ENCODE measurements around the gene ZNF423.

Gene ZNF423

DNA sequence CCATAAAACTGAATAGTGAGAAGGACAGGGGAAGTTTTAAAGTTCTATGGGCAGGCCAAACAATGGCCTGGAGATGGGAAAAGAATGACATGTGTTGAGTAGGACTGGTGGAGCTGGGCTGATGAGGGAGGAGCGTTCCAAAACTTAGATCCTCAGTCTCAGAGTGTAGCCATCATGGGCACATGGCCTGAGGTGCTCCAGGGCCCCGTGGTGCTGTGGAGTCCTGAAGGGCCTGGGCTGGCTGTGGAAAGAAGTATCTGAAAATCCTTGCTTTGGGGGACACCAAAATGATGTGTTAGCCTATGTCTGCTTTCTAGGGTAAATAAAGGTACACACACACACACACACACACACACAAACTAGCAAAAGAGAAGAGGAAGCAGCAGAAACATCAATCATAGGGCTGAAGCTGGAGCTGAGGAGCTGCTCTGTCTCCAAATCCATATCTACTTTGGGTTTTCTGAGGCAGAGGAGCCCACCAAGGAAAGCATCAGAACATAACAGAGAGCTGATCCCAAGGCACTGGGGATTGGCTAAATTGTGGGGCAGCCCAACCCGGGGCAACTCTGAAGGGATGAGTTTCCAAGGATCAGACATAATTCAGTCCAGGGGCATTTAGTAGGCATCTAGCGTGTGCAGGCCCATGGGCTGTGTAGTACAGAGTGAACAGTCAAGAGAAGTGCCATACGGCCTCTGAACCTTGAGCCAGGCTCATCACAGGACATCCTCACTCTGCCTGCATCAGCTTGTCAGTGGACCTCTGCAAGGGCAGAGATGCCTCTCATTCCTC lies 397.1 kb downstream of the ZNF423 start:
- no peak for DNase-seq (ENCODE audit: low read depth)

DNA sequence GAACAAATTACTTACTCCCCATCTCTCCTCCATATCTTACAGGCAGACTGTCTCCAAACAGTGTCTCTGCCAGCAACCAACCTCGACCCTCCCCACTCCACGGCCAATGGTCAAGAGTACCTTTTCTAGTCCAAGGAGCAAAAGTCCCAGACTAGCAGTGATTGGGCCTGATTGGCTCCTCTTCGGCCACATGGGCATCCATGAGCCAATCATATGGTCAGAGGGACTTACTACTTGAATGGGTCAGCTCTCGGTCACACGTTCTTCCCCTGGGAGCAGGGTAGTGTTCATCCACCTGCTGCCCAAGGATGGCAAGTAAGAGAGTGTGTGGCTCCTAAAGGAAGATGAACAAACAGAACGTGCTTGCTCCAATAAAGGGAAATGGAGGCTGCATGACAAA lies 397.7 kb downstream of the ZNF423 start:
- no peak for DNase-seq (ENCODE audit: low read depth)

GRCh38 chr16:49457196-49457595 lies 398.7 kb downstream of the ZNF423 start:
- no peak for DNase-seq (ENCODE audit: low read depth)

DNA sequence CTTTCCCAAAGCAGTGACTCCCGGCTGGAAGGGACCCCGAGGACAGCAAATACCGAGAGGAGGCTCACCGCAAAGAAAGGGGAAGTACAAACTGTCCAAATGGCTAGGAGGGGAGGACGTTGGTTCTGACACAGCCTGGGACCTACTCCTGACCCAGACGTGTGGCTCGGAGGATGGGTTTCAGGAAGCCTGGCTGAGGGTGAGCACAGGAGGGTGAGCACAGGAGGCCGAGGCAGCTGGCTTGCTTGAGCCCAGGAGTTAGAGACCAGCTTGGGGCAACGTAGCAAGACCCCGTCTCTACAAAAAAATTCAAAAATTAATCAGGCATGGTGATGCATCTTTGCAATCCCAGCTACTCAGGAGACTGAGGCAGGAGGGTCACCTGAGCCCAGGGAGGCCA lies 399.1 kb downstream of the ZNF423 start:
- no peak for DNase-seq (ENCODE audit: low read depth)

GRCh38 chr16:49455991-49456745 lies 399.7 kb downstream of the ZNF423 start:
- no peak for DNase-seq (ENCODE audit: low read depth)

GRCh38 chr16:49455181-49455990 lies 400.5 kb downstream of the ZNF423 start:
- no peak for DNase-seq (ENCODE audit: low read depth)

DNA sequence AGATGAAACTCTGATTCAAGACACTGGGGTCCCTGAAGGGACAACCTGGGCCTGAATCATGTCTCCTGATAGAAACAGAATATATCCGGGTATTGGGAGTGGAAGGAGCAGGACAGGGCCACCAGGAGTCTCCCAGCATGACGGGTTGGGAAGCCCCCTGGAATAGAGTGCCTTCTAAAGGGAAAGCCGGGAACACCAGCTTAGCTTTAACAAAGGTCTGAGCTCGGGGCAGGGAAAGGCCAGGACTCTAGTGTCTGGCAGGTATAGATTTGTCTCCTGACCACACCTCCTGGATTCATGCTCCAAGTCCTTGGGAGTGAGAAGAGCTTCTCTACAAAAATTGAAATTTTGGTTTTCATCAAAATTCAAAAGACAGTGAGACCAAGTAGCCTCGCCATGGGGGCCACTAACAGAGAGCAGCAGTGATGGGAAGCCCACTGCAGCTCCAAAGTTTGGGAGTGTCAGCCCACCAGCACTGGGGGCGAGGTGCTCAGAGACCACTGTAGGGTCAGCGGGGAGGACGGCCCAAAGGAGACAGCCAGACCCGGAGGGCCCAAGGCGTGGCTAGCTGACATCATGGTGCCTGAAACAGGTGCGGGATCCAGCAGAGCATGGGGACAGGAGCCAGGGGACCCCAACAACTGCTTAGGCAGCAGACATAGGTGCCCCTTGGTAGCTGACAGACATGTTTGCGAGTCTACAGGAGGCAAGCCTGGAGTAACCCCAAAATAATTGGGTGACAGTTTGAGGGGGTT lies 401.3 kb downstream of the ZNF423 start:
- no peak for DNase-seq (ENCODE audit: low read depth)

DNA sequence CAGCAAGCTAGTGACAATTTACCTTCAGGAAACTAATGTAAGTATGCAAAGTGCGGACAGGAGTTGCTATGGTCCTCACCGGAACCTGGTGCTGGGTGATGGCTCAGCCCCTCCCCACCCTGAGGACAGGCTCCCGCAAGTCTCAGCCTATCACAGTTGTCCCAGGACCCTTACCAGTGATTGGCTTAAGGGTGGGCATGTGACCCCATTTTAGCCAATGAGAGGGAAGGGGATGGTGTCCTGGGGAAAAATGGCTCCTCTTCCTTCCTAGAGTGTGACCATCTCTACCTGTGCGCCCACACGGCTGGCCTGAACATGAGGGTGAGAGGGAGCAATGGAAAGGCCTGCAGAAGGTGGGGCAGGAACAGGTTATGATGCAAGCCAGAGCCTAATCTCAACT lies 401.9 kb downstream of the ZNF423 start:
- no peak for DNase-seq (ENCODE audit: low read depth)

DNA sequence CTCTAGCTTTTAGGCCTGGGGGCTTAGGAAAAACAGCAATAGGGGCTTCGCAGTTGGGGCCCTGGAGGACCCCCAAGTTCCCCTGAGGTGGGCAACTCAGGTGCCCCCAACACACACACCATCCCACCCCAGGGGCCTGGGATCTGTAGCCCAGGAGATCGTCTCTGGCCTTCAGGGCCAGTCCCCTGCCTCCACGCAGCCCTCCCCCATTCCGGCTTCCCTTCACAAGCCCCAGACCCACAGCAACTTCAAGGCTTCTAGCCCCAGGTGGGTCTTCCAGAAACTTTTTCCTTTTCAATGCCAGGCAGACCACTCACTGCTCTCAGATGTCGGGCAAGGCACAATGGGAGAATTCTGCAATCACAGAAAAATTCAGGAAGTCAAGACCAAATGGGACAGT lies 402.9 kb downstream of the ZNF423 start:
- DNase-seq (ENCODE audit: low read depth): no peak

- no peak for DNase-seq (ENCODE audit: low read depth)
Observed at GRCh38 chr16:49452578-49452977, 403.3 kb downstream of the ZNF423 start.

DNA sequence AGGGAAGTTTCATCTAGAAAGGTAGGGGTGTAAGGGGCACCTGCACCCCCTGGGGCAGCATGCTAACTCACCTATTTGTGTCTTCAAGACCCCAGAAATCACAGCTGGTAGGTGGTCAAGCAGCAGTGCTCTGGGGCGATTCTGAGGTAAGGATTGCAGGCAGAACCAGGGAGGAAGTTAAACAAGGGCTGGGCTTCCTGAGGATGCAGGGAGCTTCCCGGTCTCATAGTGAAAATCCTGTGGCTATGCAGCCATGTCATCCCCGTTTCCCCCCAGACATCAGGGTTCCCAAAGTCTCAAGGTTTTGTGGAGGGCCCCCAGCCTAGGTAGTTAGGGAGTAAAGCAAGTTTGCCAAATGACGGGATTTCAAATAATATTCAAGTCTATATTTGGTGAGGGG lies 403.8 kb downstream of the ZNF423 start:
- no peak for DNase-seq (ENCODE audit: low read depth)

DNA sequence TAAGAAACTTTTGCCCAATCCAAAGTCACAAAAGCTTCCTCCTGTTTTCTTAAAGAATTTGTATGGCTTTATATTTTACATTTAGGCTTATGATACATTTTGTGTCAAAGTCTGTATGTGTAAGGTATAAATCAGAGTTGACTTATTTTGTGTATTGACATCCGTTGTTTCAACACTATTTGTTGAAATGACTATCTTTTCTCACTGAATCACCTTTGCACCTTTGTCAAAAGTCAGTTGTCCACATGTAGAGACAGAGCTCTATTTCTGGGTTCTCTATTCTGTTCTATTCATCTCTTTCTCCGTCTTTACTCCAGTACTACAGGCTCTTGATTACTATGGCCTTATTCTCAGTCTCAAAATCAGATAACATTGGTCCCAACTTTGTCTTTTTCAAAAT lies 409.1 kb downstream of the ZNF423 start:
- DNase-seq (ENCODE audit: low read depth): no peak

DNA sequence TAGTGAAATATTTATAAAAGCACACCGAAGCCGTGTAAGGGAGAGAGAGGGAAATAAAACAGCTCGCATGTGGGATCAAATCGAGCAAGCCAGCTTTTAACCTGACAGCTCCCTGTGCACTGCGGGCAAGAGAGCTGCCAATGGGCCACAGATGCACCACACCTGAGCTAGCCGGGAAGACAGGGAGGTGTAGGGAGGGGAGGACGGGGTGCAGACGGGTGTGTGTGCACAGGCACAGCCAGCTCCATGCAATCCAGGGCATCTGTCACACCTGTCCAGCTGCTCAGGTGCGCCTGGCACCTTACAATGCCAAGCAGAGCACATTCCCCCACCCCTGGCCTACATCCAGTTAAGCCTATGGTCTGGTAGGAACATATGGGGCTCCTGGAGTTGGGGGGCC lies 412.3 kb downstream of the ZNF423 start:
- no peak for DNase-seq (ENCODE audit: low read depth)

- DNase-seq (ENCODE audit: low read depth): no peak
Observed at GRCh38 chr16:49442805-49443204, 413.1 kb downstream of the ZNF423 start.

DNA sequence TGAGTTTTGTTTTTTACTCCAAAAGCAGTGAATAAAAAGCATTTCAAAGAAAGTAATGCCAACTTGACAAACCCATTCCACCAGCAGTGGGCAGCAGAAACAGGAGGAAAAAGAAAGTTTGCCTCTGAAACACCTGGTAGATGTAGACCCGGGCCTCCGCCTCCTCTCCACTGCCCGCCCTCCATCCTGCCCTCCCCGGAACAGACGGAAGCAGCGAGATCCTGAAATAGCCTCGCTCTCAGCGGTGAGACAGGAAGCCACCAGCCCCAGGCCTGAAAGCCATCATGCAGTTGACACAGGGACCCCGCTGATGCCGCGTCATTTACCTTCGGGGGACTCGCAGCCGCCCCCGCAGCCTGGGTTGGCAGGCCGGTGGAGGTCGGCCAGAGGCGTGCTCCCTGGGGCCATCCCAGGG lies 414.5 kb downstream of the ZNF423 start:
- no peak for DNase-seq (ENCODE audit: low read depth)

- no peak for DNase-seq (ENCODE audit: low read depth)
Observed at GRCh38 chr16:49440156-49441065, 415.5 kb downstream of the ZNF423 start.

GRCh38 chr16:49439676-49440075 lies 416.2 kb downstream of the ZNF423 start:
- DNase-seq (ENCODE audit: low read depth): no peak

DNA sequence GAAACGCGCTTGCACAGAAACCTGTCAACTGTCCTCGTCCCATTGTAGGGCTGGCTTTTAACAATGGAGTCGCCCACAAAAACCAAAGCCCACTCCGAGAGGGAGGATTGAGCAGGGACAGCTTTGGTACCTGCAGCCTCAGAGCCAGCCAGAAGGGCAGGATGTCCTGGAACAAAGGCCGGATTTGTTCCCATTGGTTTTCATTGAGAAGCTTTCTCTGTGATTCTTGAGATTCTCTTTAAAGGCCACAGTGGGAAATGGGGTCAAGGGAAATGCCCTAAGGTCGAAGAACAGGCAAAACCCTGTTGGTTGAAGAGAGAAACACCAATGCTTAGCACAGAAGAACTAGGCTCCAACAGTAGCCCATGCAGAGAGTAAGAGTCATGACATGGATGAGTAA lies 416.9 kb downstream of the ZNF423 start:
- DNase-seq (ENCODE audit: low read depth): no peak

Measured in GM04504 (cell line).